Measurements from ENCODE around the gene CXorf49.
"Not testable (repeated sequence)": the region's sequence is repeated elsewhere in the genome, so short reads cannot be mapped to it uniquely, and the experiment has no call there.

The CXorf49 gene

GRCh38 chrX:71718185-71718584, at the start of gene CXorf49:
TSS of gene CXorf49 (minus strand) at chrX:71718285. CDS start at chrX:71718151, 134 bp downstream.
- DNase-seq: not testable (repeated sequence)

GRCh38 chrX:71767134-71767533, 49.0 kb upstream of the CXorf49 start:
- DNase-seq: not testable (repeated sequence)

- not testable (repeated sequence) for DNase-seq
Observed at GRCh38 chrX:71765613-71766012, 47.5 kb upstream of the CXorf49 start.

- DNase-seq: not testable (repeated sequence)
Observed at GRCh38 chrX:71764832-71765231, 46.7 kb upstream of the CXorf49 start.

- not testable (repeated sequence) for DNase-seq
Observed at GRCh38 chrX:71763049-71763448, 45.0 kb upstream of the CXorf49 start, which contains the start of gene CXorf49B. TSS of gene CXorf49B (plus strand) at chrX:71763349. CDS start at chrX:71763424, 75 bp downstream.

GRCh38 chrX:71760688-71761281, 42.7 kb upstream of the CXorf49 start:
- not testable (repeated sequence) for DNase-seq

- not testable (repeated sequence) for DNase-seq
Observed at GRCh38 chrX:71720289-71720886, 2.3 kb upstream of the CXorf49 start.

GRCh38 chrX:71719195-71719594, 1.1 kb upstream of the CXorf49 start:
- DNase-seq: not testable (repeated sequence)

- DNase-seq: not testable (repeated sequence)
Observed at GRCh38 chrX:71716323-71716722, 1.8 kb downstream of the CXorf49 start.

GRCh38 chrX:71715551-71715950, 2.5 kb downstream of the CXorf49 start:
- DNase-seq: not testable (repeated sequence)

GRCh38 chrX:71714064-71714463, 4.0 kb downstream of the CXorf49 start:
- not testable (repeated sequence) for DNase-seq

GRCh38 chrX:71702853-71703252, 15.2 kb downstream of the CXorf49 start:
- DNase-seq: not testable (repeated sequence)

GRCh38 chrX:71699023-71699344, 19.1 kb downstream of the CXorf49 start:
- DNase-seq: not testable (repeated sequence)

- DNase-seq: not testable (repeated sequence)
Observed at GRCh38 chrX:71698299-71699022, 19.6 kb downstream of the CXorf49 start.

- not testable (repeated sequence) for DNase-seq
Observed at GRCh38 chrX:71697466-71698298, 20.4 kb downstream of the CXorf49 start.

- DNase-seq: not testable (repeated sequence)
Observed at GRCh38 chrX:71696641-71697465, 21.2 kb downstream of the CXorf49 start.

- no peak for DNase-seq
Observed at GRCh38 chrX:71679575-71680207, 38.4 kb downstream of the CXorf49 start.

- DNase-seq: not testable (repeated sequence)
Observed at GRCh38 chrX:71677195-71677594, 40.9 kb downstream of the CXorf49 start.

- not testable (repeated sequence) for DNase-seq
Observed at GRCh38 chrX:71676068-71676795, 41.9 kb downstream of the CXorf49 start.

- DNase-seq: not testable (repeated sequence)
Observed at GRCh38 chrX:71675636-71676035, 42.4 kb downstream of the CXorf49 start.

GRCh38 chrX:71671938-71672337, 46.1 kb downstream of the CXorf49 start:
- no peak for DNase-seq

All from CD4-positive, alpha-beta T cell treated with Interleukin-4 for 4 hours (primary cell).